GM18868 (cell line): ENCODE results near the gene AWAT2.

Source experiments
- ATAC-seq: cut with Tn5 transposase; IDR thresholded peaks from one replicate; pipeline ENCODE4 v1.9.1; 2021; ENCODE audit warnings: mild to moderate bottlenecking, moderate library complexity; ENCODE audit not compliant: unreplicated experiment

Gene AWAT2

DNA sequence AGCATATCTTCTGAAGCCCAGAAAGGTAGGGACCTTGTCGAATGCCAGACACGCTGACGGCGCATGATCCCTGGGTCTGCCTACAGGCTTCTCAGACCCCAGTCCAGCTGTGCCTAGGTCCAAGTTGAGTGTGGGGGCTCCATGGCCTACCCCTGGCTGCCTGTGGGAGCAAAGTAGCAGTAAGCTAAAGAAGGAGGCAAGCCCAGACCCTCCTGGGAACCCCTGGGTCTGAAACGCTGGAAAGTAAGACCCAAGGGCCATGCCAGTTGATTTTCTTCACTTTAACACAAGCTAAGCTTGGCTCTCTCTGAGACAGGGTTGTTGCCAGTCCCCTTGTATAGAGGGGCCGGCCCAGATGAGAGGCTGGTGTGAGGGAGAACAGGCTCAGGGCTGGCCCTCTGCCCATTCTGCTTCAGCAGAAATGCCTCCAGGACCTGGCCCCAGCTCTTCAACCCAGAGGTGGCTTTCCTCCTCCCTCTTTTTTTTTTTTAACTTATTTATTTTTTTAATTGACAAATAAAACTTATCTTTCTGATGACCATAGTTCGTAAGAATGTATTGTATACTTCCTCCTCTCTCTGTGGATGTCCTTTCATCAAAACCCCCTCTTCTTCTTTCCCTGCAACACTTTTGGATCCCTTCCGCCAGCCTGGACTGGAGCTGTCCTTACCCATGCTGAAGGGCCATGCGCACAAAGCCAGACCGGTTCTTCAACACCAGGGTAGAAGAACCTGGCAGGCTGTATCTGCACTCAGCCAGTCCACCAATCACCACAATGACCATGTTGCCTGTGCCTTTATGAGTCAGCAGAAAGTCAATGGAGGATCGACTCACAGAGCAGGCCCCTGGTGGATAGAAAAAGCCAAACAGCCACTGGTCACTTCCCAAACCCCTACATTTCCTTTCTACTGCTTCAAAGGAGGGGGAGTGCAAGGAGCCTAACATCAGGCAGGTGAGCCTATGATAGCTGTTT lies 7.1 kb downstream of the AWAT2 start:
- ATAC-seq, result no peak

DNA sequence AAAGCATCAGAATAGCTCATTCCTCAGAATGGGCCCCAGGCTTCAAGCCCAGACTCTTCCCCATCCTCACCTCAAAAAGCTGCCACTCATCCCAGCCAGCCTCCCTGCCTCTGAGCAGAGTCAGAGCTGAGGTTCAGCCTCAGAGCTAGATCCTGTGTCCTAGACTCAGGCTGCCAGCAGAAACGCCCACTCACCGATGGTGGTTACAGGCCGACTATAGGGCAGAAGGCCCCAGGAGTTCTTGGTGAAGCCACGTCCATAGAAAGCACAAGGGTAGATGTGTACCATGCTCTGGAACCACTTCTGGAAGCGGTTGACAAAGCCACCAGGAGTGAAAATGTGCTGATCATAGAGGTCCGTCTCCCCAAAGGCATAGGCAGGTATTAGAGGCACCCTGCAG lies 7.7 kb downstream of the AWAT2 start:
- no peak for ATAC-seq

DNA sequence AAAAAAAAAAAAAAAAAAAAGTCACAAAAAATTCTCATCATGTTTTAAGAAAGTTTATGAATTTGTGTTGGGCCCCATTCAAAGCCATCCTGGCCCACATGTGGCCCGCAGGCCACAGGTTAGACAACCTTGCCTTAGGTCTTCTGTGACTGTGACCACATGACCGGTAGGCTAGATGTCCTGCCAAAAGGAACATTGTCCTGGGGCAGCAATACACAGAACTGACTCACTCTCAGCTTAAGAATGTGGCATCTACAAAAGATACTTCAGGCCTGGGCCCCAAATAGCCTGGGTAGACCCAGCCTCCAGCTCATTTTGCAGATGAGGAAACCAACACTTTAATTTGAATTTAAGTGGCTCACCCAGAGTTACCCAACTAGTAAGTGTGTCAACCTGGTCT lies 10.0 kb downstream of the AWAT2 start:
- ATAC-seq, result no peak

DNA sequence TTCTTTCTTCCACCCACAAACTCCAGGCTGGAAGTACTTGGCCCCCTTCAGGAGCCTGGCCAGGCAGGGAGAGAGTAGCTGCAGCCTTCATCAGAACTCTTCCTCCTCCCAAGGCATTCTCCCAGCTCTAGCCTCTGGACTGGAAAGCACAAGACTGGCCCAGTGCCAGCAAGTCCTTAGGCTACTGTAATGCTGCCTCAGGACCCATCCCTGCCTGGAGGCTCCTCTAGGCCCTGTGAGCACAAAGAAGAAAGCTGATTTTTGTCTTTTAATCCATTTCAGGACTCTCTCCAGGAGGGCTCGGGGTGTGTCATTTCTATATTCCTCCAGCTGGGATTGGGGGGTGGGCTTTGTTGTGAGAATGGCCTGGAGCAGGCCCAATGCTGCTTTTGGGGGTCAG lies 10.8 kb downstream of the AWAT2 start:
- ATAC-seq, result no peak

DNA sequence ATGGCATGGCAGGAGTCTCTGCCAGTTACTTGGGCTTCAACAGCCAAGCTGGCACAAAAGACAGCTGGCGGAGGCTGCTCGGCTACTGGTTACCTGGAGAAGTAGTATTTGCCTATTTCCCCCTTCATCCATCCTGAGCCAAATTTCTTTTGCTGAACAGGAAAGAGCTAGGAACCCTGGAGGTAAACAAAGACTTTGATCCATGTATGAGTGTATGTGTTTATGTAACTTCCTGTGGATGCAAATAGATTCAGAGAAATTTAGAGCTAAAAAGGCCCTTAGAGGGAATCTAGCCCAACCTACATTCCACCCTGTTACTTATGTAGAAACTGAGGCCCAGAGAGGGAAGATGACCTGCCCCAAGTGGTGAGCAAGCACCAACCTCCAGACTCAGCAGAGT lies 11.2 kb downstream of the AWAT2 start:
- ATAC-seq, result no peak

DNA sequence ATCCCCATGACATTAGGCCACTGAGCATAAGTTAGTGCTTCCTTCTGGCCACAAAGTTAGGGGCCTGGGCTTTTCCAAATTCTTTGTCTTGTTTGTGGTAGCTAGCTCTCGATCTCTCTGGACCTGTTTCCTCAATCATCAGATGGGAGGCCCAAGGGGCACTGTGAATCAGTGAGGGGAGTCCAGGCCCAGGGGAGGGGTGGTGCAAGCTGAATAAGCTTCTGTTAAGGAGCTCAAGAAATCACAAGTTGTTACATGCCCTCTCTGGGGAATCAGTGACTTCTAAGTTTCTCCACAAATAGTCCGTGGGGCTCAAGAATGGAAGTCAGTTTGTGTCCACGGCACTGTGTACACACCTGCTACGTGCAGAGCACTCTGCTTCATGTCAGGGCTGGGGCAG lies 15.1 kb downstream of the AWAT2 start:
- ATAC-seq, result no peak

DNA sequence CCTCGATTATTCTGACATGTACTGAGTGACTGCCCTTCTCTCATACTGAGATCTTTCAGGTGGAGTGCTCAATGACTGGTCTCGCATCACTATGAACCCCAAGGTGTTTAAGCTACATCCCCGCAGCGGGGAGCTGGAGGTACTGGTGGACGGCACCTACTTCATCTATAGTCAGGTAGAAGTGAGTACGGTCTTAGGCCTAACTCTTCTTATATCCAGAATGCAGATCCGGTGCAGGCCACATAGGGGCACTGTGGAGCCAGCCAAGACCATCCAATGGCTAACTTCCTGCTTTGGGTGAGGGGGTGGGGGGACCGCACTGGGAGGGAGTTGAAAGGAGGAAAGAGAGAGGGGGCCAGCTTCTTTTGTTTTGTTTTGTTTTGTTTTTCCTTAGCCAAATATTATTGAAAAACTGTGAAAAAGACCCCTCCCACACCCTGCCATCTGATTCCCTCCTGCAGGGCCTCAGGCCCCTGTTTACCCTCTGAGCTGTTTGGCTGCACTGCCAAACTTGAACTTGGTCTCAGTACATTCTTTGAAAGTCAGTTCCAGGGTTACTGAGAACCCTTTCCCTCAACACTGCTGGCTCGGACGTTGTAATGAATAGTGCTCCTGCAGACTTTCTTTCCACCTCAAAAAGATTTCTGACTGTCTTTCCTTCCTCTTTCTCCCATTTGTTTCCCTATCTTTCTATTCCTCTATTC lies 16.2 kb downstream of the AWAT2 start:
- peak; percentile 77 for ATAC-seq

DNA sequence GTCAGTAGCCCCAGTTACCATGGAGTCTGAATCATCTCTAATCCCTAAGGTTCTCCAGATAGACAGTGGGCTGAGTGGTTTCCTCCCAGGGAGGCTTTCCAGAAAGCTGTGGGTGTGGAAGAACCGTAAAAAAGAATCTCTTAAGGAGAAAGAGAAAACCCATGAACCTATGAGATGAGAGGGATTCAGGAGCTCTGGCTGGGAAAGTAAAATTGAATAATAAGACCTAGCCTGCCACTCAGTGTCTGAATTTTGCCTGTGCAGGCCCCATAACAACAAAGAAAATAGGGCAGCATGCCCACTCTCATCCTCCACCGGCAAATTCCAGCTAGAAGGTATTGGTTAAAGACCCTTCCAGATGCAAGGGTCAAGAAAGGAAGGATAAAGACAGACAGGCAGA lies 16.9 kb downstream of the AWAT2 start:
- no peak for ATAC-seq

DNA sequence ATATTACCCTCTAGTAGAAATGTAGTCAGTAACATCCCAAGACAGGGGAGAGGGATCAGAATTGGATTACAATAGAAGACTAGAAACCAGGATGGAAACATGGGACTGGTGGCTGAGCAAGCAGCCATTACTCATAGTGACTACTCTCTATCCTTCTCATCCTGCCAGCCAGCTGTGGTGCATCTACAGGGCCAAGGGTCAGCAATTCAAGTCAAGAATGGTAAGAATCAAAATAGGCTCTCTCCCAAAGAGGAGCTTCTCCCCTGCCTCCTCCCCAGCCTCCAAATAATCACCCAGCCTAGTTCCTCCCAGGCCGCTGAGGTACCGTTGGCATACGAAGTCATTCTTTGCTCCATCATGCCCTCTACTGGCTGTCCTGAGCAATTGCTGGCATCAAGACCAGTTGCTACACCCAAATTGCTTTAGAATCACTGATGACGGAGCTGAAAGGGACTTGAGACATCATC lies 19.4 kb downstream of the AWAT2 start:
- peak; percentile 78 for ATAC-seq

DNA sequence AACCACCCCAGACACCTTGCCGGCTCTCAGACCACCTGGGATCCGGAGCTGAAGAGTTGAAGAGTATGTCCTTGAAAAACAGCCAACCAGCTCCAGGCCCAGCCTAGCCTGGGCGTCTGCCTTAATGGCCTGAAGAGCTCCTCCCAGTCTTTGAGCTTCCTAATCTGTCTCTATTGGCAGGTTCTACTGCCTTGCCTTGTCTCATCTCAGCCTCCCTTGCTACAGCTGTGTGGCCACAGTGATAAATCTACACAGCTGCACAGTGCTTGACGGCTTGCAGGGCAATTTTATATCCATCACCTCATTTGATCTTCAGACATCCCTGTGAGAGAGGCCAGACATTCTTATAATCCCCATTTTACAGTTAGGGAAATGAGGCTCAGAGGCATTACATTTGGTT lies 19.9 kb downstream of the AWAT2 start:
- ATAC-seq, result no peak

DNA sequence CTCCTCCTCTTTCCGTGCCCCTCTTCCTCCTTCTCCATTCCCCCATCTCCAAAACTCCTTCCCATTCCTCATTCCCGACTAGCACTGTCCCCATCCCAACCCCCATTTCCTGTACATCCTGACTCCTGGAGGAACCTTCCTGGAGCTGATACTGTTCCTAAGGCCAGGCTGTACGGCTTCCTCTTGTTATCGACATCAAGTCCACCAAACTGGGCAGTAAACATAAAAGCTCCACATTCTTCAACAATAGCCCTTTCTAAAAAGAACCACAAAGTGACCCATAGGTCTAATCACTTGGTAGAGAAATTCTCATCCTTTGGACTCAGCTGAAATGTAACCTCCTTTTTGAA lies 22.9 kb downstream of the AWAT2 start:
- no peak for ATAC-seq

DNA sequence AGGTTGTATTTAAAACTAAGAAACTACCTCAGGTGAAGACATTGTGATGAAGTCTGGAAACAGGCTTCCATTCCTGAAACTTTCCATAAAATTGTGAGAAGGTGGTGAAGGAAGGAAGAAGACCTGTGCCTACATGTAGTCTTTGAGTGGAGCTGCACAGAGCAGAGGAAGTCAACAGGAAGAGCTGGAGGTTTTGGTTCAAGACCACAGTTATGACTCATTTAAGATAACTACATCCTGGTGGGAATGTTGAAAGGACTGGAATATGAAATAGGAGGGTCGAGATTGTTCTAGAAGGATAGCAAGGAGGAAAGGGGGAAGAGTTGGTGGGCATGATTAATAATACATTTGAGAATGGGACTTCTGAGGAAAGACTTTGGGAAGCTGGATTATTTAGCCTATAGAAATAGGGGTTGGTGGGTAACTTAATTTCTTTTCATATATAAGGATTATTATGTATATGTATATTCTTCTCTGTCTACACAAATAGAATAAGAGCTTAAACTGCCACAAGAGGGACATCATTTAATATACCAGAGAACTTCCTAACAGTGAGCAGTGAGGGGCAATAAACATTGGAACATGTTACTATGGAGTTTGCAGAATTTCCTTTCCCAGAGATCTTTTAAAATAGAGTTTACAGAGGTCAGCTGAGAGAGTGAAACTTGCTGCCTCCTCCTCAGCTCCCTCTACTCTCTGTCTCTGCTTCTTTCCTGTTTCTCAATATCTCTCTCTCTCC lies 23.5 kb downstream of the AWAT2 start:
- no peak for ATAC-seq

DNA sequence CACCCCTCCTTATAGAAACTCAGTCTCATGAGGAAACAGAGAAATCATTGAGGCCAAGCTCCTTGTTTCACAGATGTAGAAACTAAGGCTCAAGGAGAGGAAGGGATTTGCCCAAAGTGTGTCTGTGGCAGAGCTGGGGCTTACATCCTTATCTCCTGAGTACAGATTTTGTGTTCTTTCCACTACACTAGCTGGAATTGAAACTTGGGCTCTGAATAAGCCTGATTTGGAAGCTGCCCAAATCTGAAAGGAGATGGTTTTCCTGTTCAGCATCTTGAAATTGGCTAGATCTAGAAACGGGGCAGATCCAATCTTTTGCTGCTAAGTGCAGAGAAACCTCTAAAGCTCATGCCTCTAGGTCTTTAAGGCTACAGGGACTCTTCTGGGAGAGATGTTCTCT lies 24.3 kb downstream of the AWAT2 start:
- no peak for ATAC-seq

DNA sequence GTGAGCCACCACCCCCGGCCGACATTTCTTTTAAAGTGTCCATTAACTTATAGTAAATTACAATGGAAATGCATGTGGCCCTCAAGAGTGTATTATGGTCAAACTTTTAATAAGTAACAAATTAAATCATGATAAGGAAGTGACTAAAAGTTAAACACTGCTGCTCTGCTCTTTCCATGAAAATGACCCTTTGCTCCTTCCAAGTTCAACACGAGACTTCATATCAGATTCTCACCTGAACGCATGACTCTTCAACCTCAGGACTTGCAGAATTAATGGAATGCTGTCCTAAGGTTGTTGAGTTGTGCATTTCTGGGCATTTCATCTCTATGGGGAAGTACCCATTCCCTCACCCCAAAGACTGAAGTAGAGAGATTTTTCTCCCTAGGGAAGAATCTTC lies 27.1 kb downstream of the AWAT2 start:
- no peak for ATAC-seq

DNA sequence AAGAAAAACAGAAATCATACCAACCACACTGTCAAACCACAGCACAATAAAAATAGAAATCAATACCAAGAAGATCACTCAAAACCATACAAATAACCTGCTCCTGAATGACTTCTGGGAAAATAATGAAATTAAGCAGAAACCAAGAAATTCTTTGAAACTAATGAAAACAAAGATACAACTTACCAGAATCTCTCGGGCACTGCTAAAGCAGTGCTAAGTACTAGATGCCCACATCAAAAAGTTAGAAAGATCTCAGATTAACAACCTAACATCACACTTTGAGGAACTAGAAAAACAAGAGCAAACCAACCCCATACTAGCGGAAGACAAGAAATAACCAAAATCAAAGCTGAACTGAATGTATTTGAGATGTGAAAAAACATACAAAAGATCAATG lies 33.2 kb downstream of the AWAT2 start:
- no peak for ATAC-seq

DNA sequence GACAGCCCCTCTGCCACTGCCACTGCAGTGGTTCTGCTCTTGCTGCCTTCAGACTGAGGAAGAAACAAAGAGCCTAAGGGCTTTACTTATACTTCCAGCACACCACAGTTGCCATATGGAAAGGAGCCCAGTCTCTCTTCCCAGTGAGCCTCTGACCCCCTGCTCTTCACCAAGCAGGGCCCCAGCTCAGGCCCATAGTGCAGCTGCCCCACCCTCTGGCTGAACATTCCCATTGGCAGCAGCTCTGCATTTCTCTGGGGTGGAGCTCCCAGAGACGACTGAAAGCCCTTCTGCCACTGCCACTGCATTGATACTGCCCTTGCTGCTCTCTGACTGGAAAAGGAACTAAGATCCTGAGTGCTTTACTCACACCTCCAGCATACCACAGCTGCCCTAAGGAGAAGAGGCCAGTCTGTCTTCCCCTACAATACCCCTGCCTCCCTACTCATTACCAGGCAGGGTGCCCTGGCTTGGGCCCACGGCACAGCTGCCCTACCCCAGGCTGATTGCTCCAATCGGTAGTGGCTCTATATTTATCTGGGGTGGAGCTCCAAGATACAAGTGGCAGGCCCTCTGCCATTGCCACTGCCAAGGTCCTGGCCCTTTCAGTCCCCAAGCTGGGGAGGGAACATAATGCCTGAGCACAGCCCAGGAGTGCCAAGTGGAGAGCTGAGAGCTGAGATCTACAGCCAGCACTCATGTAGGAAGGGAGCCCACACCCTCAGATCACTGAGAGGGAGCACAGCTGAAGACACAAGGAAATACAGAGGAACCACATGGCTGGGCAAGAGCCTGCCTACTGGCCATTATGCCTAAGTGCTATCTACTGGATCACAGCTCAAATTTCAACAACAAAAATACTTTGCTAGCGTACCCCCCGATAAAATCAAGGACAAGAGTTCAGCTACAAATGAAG lies 36.0 kb downstream of the AWAT2 start:
- no peak for ATAC-seq

DNA sequence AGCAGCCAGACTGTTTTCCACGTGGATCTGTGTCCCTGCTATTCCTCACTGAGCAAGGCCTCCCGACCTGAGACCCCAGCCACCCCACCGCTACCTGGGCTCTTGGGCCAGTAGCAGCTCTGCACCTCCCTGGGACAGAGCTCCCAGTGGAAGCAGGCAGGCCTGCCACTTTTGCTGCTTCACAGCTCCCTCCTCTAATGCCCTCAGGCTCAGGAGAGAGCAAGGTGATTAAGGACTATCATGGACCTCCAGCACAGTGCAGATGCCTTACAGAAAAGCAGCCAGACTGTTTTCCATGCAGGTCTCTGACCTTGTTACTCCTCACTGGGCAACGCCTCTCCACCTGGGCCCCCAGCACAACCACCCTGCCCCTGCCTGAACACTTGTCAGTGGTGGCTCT lies 37.0 kb downstream of the AWAT2 start:
- no peak for ATAC-seq

DNA sequence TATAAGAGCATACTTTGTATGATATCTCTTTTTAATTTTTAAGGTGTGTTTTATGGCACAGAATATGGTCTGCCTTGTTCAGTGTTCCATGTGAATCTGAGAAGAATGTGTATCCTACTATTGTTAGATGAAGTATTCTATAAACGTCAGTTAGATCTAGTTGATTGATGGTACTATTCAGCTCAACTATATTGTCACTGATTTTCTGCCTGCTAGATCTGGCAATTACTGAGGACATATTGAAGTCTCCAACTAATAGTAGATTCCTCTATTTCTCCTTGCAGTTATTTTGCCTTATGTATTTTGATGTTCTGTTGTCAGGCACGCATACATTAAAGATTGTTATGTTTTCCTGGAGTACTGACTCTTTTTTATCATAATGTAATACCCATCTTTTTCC lies 39.8 kb downstream of the AWAT2 start:
- ATAC-seq, result no peak

DNA sequence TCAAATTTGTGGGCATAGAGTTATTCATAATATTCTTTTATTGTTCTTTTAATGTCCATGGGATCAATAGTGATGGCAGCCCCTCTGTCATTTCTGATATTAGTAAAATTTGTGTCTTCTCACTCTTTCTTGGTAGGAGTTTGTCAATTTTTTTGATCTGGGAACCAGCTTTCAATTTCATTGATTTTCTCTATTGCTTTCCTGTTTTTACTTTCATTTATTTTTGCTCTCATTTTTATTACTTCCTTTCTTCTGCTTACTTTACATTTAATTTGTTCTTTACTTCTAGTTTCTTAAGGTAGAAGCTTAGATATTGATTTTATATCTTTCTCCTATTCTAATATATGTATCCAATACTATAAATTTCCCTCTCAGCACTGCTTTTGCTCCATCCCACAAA lies 40.7 kb downstream of the AWAT2 start:
- ATAC-seq, result no peak

DNA sequence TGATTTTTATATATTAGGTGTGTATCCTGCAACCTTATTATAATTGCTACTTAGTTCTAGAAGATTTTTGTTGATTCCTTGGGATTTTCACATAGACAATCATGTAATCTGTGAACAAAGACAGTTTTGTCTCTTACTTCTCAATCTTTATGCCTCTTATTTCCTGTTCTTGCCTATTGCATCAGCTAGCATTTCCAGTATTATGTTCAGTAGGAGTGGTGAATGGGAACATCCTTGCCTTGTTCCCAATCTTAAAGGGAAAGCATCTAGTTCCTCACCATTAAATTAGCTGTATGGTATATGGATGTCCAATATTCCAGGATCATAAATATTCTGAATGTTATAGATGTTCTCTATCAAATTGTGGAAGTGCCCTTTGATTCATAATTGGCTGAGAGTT lies 41.8 kb downstream of the AWAT2 start:
- no peak for ATAC-seq
